Cardiac muscle cell (in vitro differentiated cells and primary cell): Measurements from ENCODE around the gene TMEM187. TPM values are rescaled to one million over a fixed set of nuclear protein-coding genes. Genes with fewer than 3 reads are reported as not detected.

Source experiments
- DNase-seq, 2 donors: peaks; one replicate each; pipeline versions ENCODE4 v3.0.0 to v3.0.0-alpha.2; 2010 to 2017; ENCODE audit warnings: low read depth in 1 of 2, low spot score in 1 of 2
- H3K27ac ChIP-seq: fragments of 200-600 bp; sonication (generic); 2 replicates; pipeline ENCODE4 v1.5.1; 2016
- H3K27me3 ChIP-seq: fragments of 200-600 bp; sonication (generic); 2 replicates; pipeline ENCODE4 v1.6.0; 2016; ENCODE audit warnings: control low read depth
- H3K36me3 ChIP-seq: fragments of 200-600 bp; sonication (generic); 2 replicates; pipeline ENCODE4 v1.5.1; 2016; ENCODE audit warnings: control low read depth
- H3K4me1 ChIP-seq: fragments of 200-600 bp; sonication (generic); 2 replicates; pipeline ENCODE4 v1.8.1; 2017; ENCODE audit warnings: low read depth, mild to moderate bottlenecking, mixed run types
- H3K4me3 ChIP-seq: fragments of 200-600 bp; sonication (generic); 2 replicates; pipeline ENCODE4 v1.5.1; 2016; ENCODE audit warnings: mild to moderate bottlenecking
- H3K9me3 ChIP-seq: fragments of 200-600 bp; sonication (generic); 2 replicates; pipeline ENCODE4 v1.5.1; 2017; ENCODE audit warnings: low read depth, mild to moderate bottlenecking, control low read depth
- CTCF ChIP-seq: IDR thresholded peaks from 2 replicates; pipeline ENCODE4 v1.5.1; 2012; ENCODE audit warnings: low read depth, mild to moderate bottlenecking, low read length
- polyA plus RNA-seq: library from polyadenylated mRNA; unstranded; fragments of >200 nt; fragmentation: Nextera tagmentation; extraction: Ambion mirVana; gene quantifications from 2 replicates; pipeline ENCODE4 v1.2.1, GENCODE V29; 2016
- total RNA-seq: library from RNA; depleted of rRNA; stranded (reverse); fragments of >200 nt; gene quantifications from 2 replicates; pipeline ENCODE4 v1.2.3, GENCODE V29; 2016

The TMEM187 gene
- total and polyA plus RNA-seq, 2 experiments from 2014 or later = 12.9 TPM

GRCh38 chrX:153968255-153968654 lies 4.3 kb upstream of the TMEM187 start:
- no peaks in the 10 kb centered on the region for H3K27me3 ChIP-seq
- no peak for DNase-seq
- peak overlapping the region; percentile 37 for H3K27ac ChIP-seq
- TF ChIP-seq CTCF = no peak
- H3K4me1 ChIP-seq = no peaks in the 10 kb centered on the region
- H3K9me3 ChIP-seq = no peaks in the 10 kb centered on the region
- peaks cover 2% of the 10 kb centered on the region for H3K36me3 ChIP-seq
- H3K4me3 ChIP-seq = no peak overlapping the region

GRCh38 chrX:153968754-153969124 lies 3.8 kb upstream of the TMEM187 start:
- Histone ChIP-seq H3K27ac (peak overlapping the region; percentile 37), H3K27me3 (no peaks in the 10 kb centered on the region), H3K36me3 (peaks cover 2% of the 10 kb centered on the region), H3K9me3 (no peaks in the 10 kb centered on the region), H3K4me3 (peak overlapping the region; percentile 77), H3K4me1 (no peaks in the 10 kb centered on the region)
- TF ChIP-seq CTCF = no peak
- peak in 1 of 2 donors; percentile 35 for DNase-seq

GRCh38 chrX:153969125-153969903 lies 3.2 kb upstream of the TMEM187 start:
- no peak for TF ChIP-seq CTCF
- Histone ChIP-seq H3K36me3 (peaks cover 2% of the 10 kb centered on the region), H3K4me3 (peak overlapping the region; percentile 77), H3K4me1 (no peaks in the 10 kb centered on the region), H3K27ac (peak overlapping the region; percentile 100), H3K9me3 (no peaks in the 10 kb centered on the region), H3K27me3 (no peaks in the 10 kb centered on the region)
- peak in 1 of 2 donors; percentile 5 for DNase-seq

GRCh38 chrX:153969904-153970356 lies 2.6 kb upstream of the TMEM187 start:
- Histone ChIP-seq H3K36me3 (peaks cover 2% of the 10 kb centered on the region), H3K27me3 (no peaks in the 10 kb centered on the region), H3K4me3 (peak overlapping the region; percentile 77), H3K4me1 (no peaks in the 10 kb centered on the region), H3K27ac (peak overlapping the region; percentile 100), H3K9me3 (no peaks in the 10 kb centered on the region)
- TF ChIP-seq CTCF = no peak
- DNase-seq = no peak

- Histone ChIP-seq H3K36me3 (peaks cover 2% of the 10 kb centered on the region), H3K4me3 (peak overlapping the region; percentile 77), H3K27ac (peak overlapping the region; percentile 100), H3K9me3 (no peaks in the 10 kb centered on the region), H3K4me1 (no peaks in the 10 kb centered on the region), H3K27me3 (no peaks in the 10 kb centered on the region)
- no peak for TF ChIP-seq CTCF
- DNase-seq = peak; percentile 47 to 78
Observed at GRCh38 chrX:153970357-153971123, 2.0 kb upstream of the TMEM187 start.
